ENCODE results near the gene RTN4IP1. TPM values are rescaled to one million over a fixed set of nuclear protein-coding genes. Genes with fewer than 3 reads are reported as not detected.
A peak's percentile ranks its signal among the peaks of the same experiment; 100 is the strongest.

RTN4IP1 gene
- total RNA-seq, 4 donors from 2014 or later: 9.1 to 19.1 (median 13.1) TPM

GRCh38 chr6:106671651-106672050 lies 42.4 kb upstream of the RTN4IP1 start:
- Histone ChIP-seq H3K27me3 (no peaks in the 10 kb centered on the region), H3K27ac (no peak overlapping the region), H3K36me3 (peaks cover 0 to 4% (median 0%) of the 10 kb centered on the region in 4 donors), H3K4me1 (no peaks in the 10 kb centered on the region), H3K4me3 (no peak overlapping the region), H3K9me3 (no peaks in the 10 kb centered on the region)
- intact Hi-C loops (cut with DNase I; ENCODE audit: low total_unique reads): no loop called here
- WGBS, 2 donors (ENCODE audit: low coverage in 1 of 2): 83 to 94% methylated on average over 2 to 3 of the region's 3 CpGs
- DNase-seq: no peak
- in situ Hi-C loops (cut with MboI; ENCODE audit: low pct_ligation_motif_present in 1 of 4, low pct_unique_long_range_greater_than_20kb in 1 of 4, low sequenced_read_pairs in 3 of 4): no loop called here
- no peak for TF ChIP-seq EP300 (IDR thresholded peaks at IDR 0.05; ENCODE audit: low read depth)

- no peaks in the 10 kb centered on the region for H3K9me3 ChIP-seq
- no peak for TF ChIP-seq EP300 (IDR thresholded peaks at IDR 0.05; ENCODE audit: low read depth)
- TF ChIP-seq POLR2AphosphoS5 (IDR thresholded peaks at IDR 0.05): no peak
- TF ChIP-seq POLR2A (IDR thresholded peaks at IDR 0.05): no peak
- TF ChIP-seq CTCF (IDR thresholded peaks at IDR 0.05): no peak
- WGBS, 2 donors (ENCODE audit: low coverage in 1 of 2): 85 to 90% methylated on average over 5 to 6 of the region's 6 CpGs
- H3K4me1 ChIP-seq: no peaks in the 10 kb centered on the region
- no peak overlapping the region for H3K27ac ChIP-seq
- intact Hi-C loops (cut with DNase I; ENCODE audit: low total_unique reads): no loop called here
- no peak for DNase-seq
- H3K27me3 ChIP-seq: no peaks in the 10 kb centered on the region
- in situ Hi-C loops (cut with MboI; ENCODE audit: low pct_ligation_motif_present in 1 of 4, low pct_unique_long_range_greater_than_20kb in 1 of 4, low sequenced_read_pairs in 3 of 4): no loop called here
- peaks cover 0 to 8% (median 0%) of the 10 kb centered on the region in 4 donors for H3K36me3 ChIP-seq
- no peak overlapping the region for H3K4me3 ChIP-seq
These were observed 40.9 kb upstream of the RTN4IP1 start for GRCh38 chr6:106670236-106670635.

- in situ Hi-C loops (cut with MboI; ENCODE audit: low pct_ligation_motif_present in 1 of 4, low pct_unique_long_range_greater_than_20kb in 1 of 4, low sequenced_read_pairs in 3 of 4): no loop called here
- H3K4me1 ChIP-seq: no peaks in the 10 kb centered on the region
- H3K27ac ChIP-seq: no peak overlapping the region
- no peak for DNase-seq
- no peaks in the 10 kb centered on the region for H3K9me3 ChIP-seq
- H3K27me3 ChIP-seq: no peaks in the 10 kb centered on the region
- TF ChIP-seq POLR2AphosphoS5 (IDR thresholded peaks at IDR 0.05) (no peak), EP300 (IDR thresholded peaks at IDR 0.05; ENCODE audit: low read depth) (no peak), POLR2A (IDR thresholded peaks at IDR 0.05) (no peak), CTCF (IDR thresholded peaks at IDR 0.05) (no peak)
- no peak overlapping the region for H3K4me3 ChIP-seq
- WGBS, 2 donors (ENCODE audit: low coverage in 1 of 2): 90 to 97% methylated on average over 4 of the region's 4 CpGs
- intact Hi-C loops (cut with DNase I; ENCODE audit: low total_unique reads): no loop called here
- peaks cover 0 to 14% (median 4%) of the 10 kb centered on the region in 4 donors for H3K36me3 ChIP-seq
These were observed 37.7 kb upstream of the RTN4IP1 start for GRCh38 chr6:106667022-106667402.

GRCh38 chr6:106666282-106667021 lies 37.2 kb upstream of the RTN4IP1 start:
- intact Hi-C loops (cut with DNase I; ENCODE audit: low total_unique reads) (no loop called here), in situ Hi-C loops (cut with MboI; ENCODE audit: low pct_ligation_motif_present in 1 of 4, low pct_unique_long_range_greater_than_20kb in 1 of 4, low sequenced_read_pairs in 3 of 4) (no loop called here)
- H3K9me3 ChIP-seq: no peaks in the 10 kb centered on the region
- no peaks in the 10 kb centered on the region for H3K27me3 ChIP-seq
- H3K4me1 ChIP-seq: no peaks in the 10 kb centered on the region
- H3K4me3 ChIP-seq: no peak overlapping the region
- WGBS, 2 donors (ENCODE audit: low coverage in 1 of 2): 71 to 77% methylated on average over 5 to 6 of the region's 6 CpGs
- H3K36me3 ChIP-seq: peaks cover 0 to 14% (median 4%) of the 10 kb centered on the region in 4 donors
- TF ChIP-seq CTCF (IDR thresholded peaks at IDR 0.05) (no peak), POLR2AphosphoS5 (IDR thresholded peaks at IDR 0.05) (no peak), POLR2A (IDR thresholded peaks at IDR 0.05) (no peak), EP300 (IDR thresholded peaks at IDR 0.05; ENCODE audit: low read depth) (no peak)
- DNase-seq: peak; percentile 20
- H3K27ac ChIP-seq: no peak overlapping the region

Measured in transverse colon (tissue), 4 donors.